Tibial nerve (tissue), 4 donors: Measurements from ENCODE around the gene ASCC1.

Source experiments
- CTCF ChIP-seq, 5 experiments: fragments of 200-600 bp in 3 of 5; fragments of 450-650 bp in 2 of 5; sonication (generic) in 3 of 5; IDR thresholded peaks; one replicate each; pipeline ENCODE4 v1.5.1; 2016 to 2019; ENCODE audit warnings: antibody characterized with exemption in 5 of 5, mild to moderate bottlenecking in 3 of 5, moderate library complexity in 2 of 5
- EP300 ChIP-seq, 2 donors: sonication (generic); formaldehyde crosslinking; IDR thresholded peaks; one replicate each; pipeline ENCODE4 v1.6.1; 2017; ENCODE audit warnings: antibody characterized with exemption in 2 of 2, mild to moderate bottlenecking in 1 of 2
- POLR2A ChIP-seq, 2 donors: fragments of 450-650 bp; IDR thresholded peaks; one replicate each; pipeline ENCODE4 v1.6.1; 2017; ENCODE audit warnings: antibody characterized with exemption in 2 of 2, mild to moderate bottlenecking in 2 of 2, moderate library complexity in 2 of 2

- TF ChIP-seq CTCF (IDR thresholded peaks at IDR 0.05) (no peak), EP300 (IDR thresholded peaks at IDR 0.05) (no peak), POLR2A (IDR thresholded peaks at IDR 0.05) (no peak)
Measured at GRCh38 chr10:72263613-72264241, 47.7 kb upstream of the ASCC1 start.
